ENCODE results near the gene ELOVL1. TPM values are rescaled to one million over a fixed set of nuclear protein-coding genes. Genes with fewer than 3 reads are reported as not detected.

The ELOVL1 gene
- total RNA-seq, 1 experiment from 2014 or later, result 91.3 TPM

DNA sequence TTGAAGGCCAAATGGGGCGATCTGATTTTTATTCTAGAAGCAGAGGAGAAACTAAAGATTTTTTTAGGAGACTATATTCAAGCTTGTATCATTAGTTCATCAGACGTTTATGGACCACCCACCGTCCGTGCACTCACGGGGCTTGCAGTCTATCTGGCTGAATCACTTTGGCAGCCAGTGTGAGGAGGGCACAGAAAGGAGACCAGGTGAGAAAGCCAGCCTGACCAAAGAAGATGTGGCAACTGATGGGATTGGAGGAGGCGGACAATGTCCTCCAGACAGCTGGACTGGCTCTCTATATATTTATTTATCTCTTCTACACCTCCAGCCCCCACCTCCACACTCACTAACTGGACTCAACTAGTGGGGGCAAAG, 822 bp upstream of the ELOVL1 start:
- ChIA-PET POLR2A (interaction anchor here (0.6 to 2.5 kb wide), 5 partner anchors 8 to 283 kb away, joined by 4 to 26 read pairs (median 7); partner anchors contain the start of gene CDC20), CTCF (no interaction called here), RAD21 (ENCODE audit: low non-redundant PET in 1 of 2, low total read pairs in 2 of 2, uncharacterized antibody in 2 of 2, unreplicated experiment in 2 of 2) (interaction anchor here in 1 of 2 experiments (0.6 kb wide), 1 partner anchor 24 kb away, joined by 3 read pairs; no protein-coding TSS in a partner anchor)
- Histone ChIP-seq H3K9me3 (ENCODE audit: control insufficient read depth in 1 of 2, insufficient read depth in 1 of 2, low read depth in 1 of 2, low read length in 2 of 2) (no peaks in the 10 kb centered on the region), H3K9me2 (ENCODE audit: insufficient read depth) (no peaks in the 10 kb centered on the region), H3K4me2 (ENCODE audit: low read length) (peak overlapping the region; percentile 94), H3K27ac (ENCODE audit: low read depth, low read length) (peak overlapping the region; percentile 98), H4K20me1 (ENCODE audit: insufficient read depth) (no peaks in the 10 kb centered on the region), H3K27me3 (ENCODE audit: insufficient read depth, low read length) (no peaks in the 10 kb centered on the region), H3K4me1 (ENCODE audit: control insufficient read depth in 1 of 2, insufficient read depth in 2 of 2, low read length in 2 of 2) (peaks cover 31 to 83% of the 10 kb centered on the region in 2 experiments), H3K4me3 (replicated peaks in 1 of 2; ENCODE audit: low read depth in 1 of 2, low read length in 2 of 2) (peak overlapping the region; percentile 75 to 98), H3K9ac (ENCODE audit: low read length) (peak overlapping the region; percentile 98), H3K79me2 (ENCODE audit: insufficient read depth, low read length) (peaks cover 50% of the 10 kb centered on the region), H2AFZ (ENCODE audit: low read depth, low read length, poor library complexity, severe bottlenecking) (no peak overlapping the region), H3K36me3 (ENCODE audit: control insufficient read depth in 1 of 2, insufficient read depth in 2 of 2, low read length in 2 of 2) (peaks cover 5 to 7% of the 10 kb centered on the region in 2 experiments; a peak in 2 of 4 replicates)
- ATAC-seq (no peak), DNase-seq (ENCODE audit: low read depth, low spot score) (no peak)
- TSS peak; percentile 84 for BruUV-seq (replicated peaks)
- intact Hi-C loops (cut with micrococcal nuclease), result no loop called here
- TF ChIP-seq POLR2AphosphoS5 (IDR thresholded peaks at IDR 0.05; ENCODE audit: low read depth, low read length), result peak; percentile 24; the same call in 1 of the 2 replicates
- no peak for TF ChIP-seq FOSL1 (IDR thresholded peaks at IDR 0.05; ENCODE audit: low read depth)

DNA sequence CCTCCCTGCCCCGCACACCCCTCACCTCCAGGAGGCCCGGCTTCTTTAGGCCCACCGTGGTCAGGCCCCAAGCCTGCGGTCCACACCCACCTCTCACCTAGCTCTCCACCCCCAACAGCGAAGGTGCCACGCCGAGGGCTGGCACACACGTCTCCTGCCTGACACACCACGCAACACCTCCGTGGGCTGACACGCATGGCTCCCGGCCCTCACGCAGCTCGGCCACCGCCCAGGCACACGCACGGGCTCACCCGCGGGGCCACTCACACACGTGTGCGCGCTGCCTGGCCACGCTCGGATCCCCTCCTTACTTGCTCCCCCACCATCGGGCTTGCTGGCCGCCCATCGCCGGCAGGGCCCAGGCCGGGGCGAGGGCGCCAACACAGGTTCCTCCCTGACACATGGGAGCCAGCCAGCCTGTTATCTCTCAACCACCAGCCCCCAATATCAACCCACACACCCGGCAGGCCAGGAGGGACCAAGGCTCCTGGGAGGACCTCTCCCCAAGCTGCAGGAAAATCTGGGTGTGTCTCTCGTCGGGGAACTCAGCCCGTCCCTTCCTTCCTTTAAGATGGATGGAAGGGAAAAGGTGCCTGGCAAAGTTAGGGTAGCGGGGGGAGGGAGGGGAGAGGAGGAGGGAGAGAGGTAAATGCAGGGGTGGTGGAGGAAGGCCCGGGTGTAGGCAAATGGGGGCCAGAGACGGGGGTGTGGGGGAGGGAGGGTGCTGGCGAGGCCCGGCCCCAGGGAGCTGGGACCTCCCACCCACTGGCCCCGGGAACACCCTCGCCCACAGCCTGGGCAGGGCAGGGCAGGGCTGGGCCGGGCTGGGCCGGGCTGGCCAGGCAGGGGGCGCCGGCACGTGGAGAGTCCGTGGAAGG, 546 bp downstream of the ELOVL1 start:
- no peaks in the 10 kb centered on the region for H3K9me3 ChIP-seq (ENCODE audit: control insufficient read depth in 1 of 2, insufficient read depth in 1 of 2, low read depth in 1 of 2, low read length in 2 of 2)
- H3K4me1 ChIP-seq (ENCODE audit: control insufficient read depth in 1 of 2, insufficient read depth in 2 of 2, low read length in 2 of 2), result peaks cover 19 to 81% of the 10 kb centered on the region in 2 experiments
- intact Hi-C loops (cut with micrococcal nuclease), result no loop called here
- ChIA-PET CTCF (interaction anchor here (0.9 kb wide), 1 partner anchor 140 kb away, joined by 3 read pairs; no protein-coding TSS in a partner anchor), RAD21 (ENCODE audit: low non-redundant PET in 1 of 2, low total read pairs in 2 of 2, uncharacterized antibody in 2 of 2, unreplicated experiment in 2 of 2) (interaction anchor here in 1 of 2 experiments (1.2 kb wide), 1 partner anchor 47 kb away, joined by 5 read pairs; no protein-coding TSS in a partner anchor), POLR2A (interaction anchor here (0.7 to 2.5 kb wide), 11 partner anchors 9 to 140 kb away, joined by 3 to 26 read pairs (median 4); partner anchors contain the start of genes C1orf210 and CDC20)
- ATAC-seq (peak; percentile 73), DNase-seq (ENCODE audit: low read depth, low spot score) (peak; percentile 46)
- H3K36me3 ChIP-seq (ENCODE audit: control insufficient read depth in 1 of 2, insufficient read depth in 2 of 2, low read length in 2 of 2), result peaks cover 12 to 18% of the 10 kb centered on the region in 2 experiments; a peak in 2 of 4 replicates
- no peak overlapping the region for H2AFZ ChIP-seq (ENCODE audit: low read depth, low read length, poor library complexity, severe bottlenecking)
- TF ChIP-seq TCF7L2 (IDR thresholded peaks at IDR 0.05; ENCODE audit: borderline replicate concordance, extremely low read depth, insufficient read depth, insufficient read length) (no peak), ZFX (IDR thresholded peaks at IDR 0.05) (peak; percentile 44)
- TSS peak; percentile 65 for BruUV-seq (replicated peaks)
- no peaks in the 10 kb centered on the region for H4K20me1 ChIP-seq (ENCODE audit: insufficient read depth)
- no peaks in the 10 kb centered on the region for H3K27me3 ChIP-seq (ENCODE audit: insufficient read depth, low read length)
- peak overlapping the region; percentile 98 for H3K9ac ChIP-seq (ENCODE audit: low read length)
- H3K9me2 ChIP-seq (ENCODE audit: insufficient read depth), result no peaks in the 10 kb centered on the region
- H3K4me2 ChIP-seq (ENCODE audit: low read length), result peak overlapping the region; percentile 94
- H3K27ac ChIP-seq (ENCODE audit: low read depth, low read length), result peak overlapping the region; percentile 98
- peaks cover 51% of the 10 kb centered on the region for H3K79me2 ChIP-seq (ENCODE audit: insufficient read depth, low read length)
- peak overlapping the region; percentile 75 to 98 for H3K4me3 ChIP-seq (replicated peaks in 1 of 2; ENCODE audit: low read depth in 1 of 2, low read length in 2 of 2)
